HepG2 (cell line): ENCODE measurements around the gene LATS2.

Experiments
- CREB1 ChIP-seq, 2 experiments: fragments of 450-650 bp in 1 of 2; IDR thresholded peaks; 2 replicates each; pipeline ENCODE4 v1.6.1; 2016 to 2017; ENCODE audit warnings: control low read depth in 1 of 2, mild to moderate bottlenecking in 1 of 2, missing compliant biosample characterization in 1 of 2, missing genetic modification characterization in 1 of 2
- KLF16 ChIP-seq, 2 experiments: sonication (generic) in 1 of 2; formaldehyde crosslinking in 1 of 2; IDR thresholded peaks; 2 replicates each; pipeline versions ENCODE4 v1.6.1 to v1.8.0; 2016 to 2023; ENCODE audit warnings: missing genetic modification reagents in 2 of 2, missing compliant biosample characterization in 1 of 2
- MXD4 ChIP-seq: IDR thresholded peaks from 2 replicates; pipeline ENCODE4 v1.6.1; 2016; ENCODE audit warnings: mild to moderate bottlenecking, missing biosample characterization, missing genetic modification reagents
- YEATS2 ChIP-seq: sonication (generic); formaldehyde crosslinking; IDR thresholded peaks from 2 replicates; pipeline ENCODE4 v1.4.0; 2020; ENCODE audit warnings: missing genetic modification reagents, borderline replicate concordance
- TF ChIP-seq, protein P1 (sequence below), 2 experiments: IDR thresholded peaks; 2 replicates each; pipeline ENCODE4 v1.6.1; 2011 to 2012; ENCODE audit warnings: low read length in 2 of 2, borderline replicate concordance in 1 of 2, low read depth in 1 of 2, mild to moderate bottlenecking in 1 of 2, moderate library complexity in 1 of 2
- TF ChIP-seq, protein P2 (sequence below): IDR thresholded peaks from 2 replicates; pipeline ENCODE4 v1.6.1; 2016; ENCODE audit warnings: missing compliant biosample characterization, missing genetic modification reagents, borderline replicate concordance
- TF ChIP-seq, protein P3 (sequence below): sonication (generic); formaldehyde crosslinking; IDR thresholded peaks from 2 replicates; pipeline ENCODE4 v1.5.1; 2020; ENCODE audit warnings: mild to moderate bottlenecking, missing genetic modification reagents, borderline replicate concordance

DNA sequence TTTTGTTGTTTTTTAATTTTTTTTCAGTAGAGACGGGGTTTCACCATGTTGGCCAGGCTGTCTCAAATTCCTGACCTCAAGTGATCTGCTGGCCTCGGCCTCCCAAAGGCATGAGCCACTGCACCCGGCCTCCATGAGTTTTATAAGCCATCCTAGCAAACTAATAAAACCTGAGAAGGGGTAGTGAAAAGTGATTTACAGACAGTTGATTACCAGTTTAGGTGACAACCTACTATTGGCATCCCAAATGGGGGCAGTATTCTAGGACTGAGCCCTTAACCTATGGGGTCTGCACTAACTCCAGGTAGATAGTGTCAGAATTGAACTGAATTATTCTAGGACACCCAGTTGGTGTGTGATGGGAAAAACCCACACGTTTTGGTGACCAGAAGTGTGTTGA, 6.5 kb upstream of the LATS2 start:
- TF ChIP-seq, protein P1, sequence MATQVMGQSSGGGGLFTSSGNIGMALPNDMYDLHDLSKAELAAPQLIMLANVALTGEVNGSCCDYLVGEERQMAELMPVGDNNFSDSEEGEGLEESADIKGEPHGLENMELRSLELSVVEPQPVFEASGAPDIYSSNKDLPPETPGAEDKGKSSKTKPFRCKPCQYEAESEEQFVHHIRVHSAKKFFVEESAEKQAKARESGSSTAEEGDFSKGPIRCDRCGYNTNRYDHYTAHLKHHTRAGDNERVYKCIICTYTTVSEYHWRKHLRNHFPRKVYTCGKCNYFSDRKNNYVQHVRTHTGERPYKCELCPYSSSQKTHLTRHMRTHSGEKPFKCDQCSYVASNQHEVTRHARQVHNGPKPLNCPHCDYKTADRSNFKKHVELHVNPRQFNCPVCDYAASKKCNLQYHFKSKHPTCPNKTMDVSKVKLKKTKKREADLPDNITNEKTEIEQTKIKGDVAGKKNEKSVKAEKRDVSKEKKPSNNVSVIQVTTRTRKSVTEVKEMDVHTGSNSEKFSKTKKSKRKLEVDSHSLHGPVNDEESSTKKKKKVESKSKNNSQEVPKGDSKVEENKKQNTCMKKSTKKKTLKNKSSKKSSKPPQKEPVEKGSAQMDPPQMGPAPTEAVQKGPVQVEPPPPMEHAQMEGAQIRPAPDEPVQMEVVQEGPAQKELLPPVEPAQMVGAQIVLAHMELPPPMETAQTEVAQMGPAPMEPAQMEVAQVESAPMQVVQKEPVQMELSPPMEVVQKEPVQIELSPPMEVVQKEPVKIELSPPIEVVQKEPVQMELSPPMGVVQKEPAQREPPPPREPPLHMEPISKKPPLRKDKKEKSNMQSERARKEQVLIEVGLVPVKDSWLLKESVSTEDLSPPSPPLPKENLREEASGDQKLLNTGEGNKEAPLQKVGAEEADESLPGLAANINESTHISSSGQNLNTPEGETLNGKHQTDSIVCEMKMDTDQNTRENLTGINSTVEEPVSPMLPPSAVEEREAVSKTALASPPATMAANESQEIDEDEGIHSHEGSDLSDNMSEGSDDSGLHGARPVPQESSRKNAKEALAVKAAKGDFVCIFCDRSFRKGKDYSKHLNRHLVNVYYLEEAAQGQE (IDR thresholded peaks at IDR 0.05; ENCODE audit: borderline replicate concordance in 1 of 2, low read depth in 1 of 2, low read length in 2 of 2): no peak
- TF ChIP-seq CREB1 (IDR thresholded peaks at IDR 0.05) (no peak), CREB1 (CRISPR knock-in tag; IDR thresholded peaks at IDR 0.05) (no peak), MXD4 (no peak), KLF16 (CRISPR knock-in tag; IDR thresholded peaks at IDR 0.05) (no peak), YEATS2 (no peak)
- TF ChIP-seq, protein P2, sequence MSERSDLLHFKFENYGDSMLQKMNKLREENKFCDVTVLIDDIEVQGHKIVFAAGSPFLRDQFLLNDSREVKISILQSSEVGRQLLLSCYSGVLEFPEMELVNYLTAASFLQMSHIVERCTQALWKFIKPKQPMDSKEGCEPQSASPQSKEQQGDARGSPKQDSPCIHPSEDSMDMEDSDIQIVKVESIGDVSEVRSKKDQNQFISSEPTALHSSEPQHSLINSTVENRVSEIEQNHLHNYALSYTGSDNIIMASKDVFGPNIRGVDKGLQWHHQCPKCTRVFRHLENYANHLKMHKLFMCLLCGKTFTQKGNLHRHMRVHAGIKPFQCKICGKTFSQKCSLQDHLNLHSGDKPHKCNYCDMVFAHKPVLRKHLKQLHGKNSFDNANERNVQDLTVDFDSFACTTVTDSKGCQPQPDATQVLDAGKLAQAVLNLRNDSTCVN (CRISPR knock-in tag): no peak
- TF ChIP-seq, protein P3, sequence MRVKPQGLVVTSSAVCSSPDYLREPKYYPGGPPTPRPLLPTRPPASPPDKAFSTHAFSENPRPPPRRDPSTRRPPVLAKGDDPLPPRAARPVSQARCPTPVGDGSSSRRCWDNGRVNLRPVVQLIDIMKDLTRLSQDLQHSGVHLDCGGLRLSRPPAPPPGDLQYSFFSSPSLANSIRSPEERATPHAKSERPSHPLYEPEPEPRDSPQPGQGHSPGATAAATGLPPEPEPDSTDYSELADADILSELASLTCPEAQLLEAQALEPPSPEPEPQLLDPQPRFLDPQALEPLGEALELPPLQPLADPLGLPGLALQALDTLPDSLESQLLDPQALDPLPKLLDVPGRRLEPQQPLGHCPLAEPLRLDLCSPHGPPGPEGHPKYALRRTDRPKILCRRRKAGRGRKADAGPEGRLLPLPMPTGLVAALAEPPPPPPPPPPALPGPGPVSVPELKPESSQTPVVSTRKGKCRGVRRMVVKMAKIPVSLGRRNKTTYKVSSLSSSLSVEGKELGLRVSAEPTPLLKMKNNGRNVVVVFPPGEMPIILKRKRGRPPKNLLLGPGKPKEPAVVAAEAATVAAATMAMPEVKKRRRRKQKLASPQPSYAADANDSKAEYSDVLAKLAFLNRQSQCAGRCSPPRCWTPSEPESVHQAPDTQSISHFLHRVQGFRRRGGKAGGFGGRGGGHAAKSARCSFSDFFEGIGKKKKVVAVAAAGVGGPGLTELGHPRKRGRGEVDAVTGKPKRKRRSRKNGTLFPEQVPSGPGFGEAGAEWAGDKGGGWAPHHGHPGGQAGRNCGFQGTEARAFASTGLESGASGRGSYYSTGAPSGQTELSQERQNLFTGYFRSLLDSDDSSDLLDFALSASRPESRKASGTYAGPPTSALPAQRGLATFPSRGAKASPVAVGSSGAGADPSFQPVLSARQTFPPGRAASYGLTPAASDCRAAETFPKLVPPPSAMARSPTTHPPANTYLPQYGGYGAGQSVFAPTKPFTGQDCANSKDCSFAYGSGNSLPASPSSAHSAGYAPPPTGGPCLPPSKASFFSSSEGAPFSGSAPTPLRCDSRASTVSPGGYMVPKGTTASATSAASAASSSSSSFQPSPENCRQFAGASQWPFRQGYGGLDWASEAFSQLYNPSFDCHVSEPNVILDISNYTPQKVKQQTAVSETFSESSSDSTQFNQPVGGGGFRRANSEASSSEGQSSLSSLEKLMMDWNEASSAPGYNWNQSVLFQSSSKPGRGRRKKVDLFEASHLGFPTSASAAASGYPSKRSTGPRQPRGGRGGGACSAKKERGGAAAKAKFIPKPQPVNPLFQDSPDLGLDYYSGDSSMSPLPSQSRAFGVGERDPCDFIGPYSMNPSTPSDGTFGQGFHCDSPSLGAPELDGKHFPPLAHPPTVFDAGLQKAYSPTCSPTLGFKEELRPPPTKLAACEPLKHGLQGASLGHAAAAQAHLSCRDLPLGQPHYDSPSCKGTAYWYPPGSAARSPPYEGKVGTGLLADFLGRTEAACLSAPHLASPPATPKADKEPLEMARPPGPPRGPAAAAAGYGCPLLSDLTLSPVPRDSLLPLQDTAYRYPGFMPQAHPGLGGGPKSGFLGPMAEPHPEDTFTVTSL (CRISPR knock-in tag): no peak
